Esophagus muscularis mucosa (tissue), 4 donors: Measurements from ENCODE around the gene PLEK2. TPM values are rescaled to one million over a fixed set of nuclear protein-coding genes. Genes with fewer than 3 reads are reported as not detected.
A peak's percentile ranks its signal among the peaks of the same experiment; 100 is the strongest.

ENCODE experiments used
- DNase-seq: peaks from one replicate; pipeline ENCODE4 v3.0.0-alpha.2; 2017; ENCODE audit errors: extremely low spot score
- H3K27ac ChIP-seq, 4 donors: fragments of 200-600 bp; sonication (generic); replicated peaks in 1 of 4; 1 replicate in 3 of 4; 2 replicates in 1 of 4; pipeline ENCODE4 v1.5.1; 2016 to 2019; ENCODE audit warnings: mild to moderate bottlenecking in 1 of 4
- H3K27me3 ChIP-seq, 4 donors: fragments of 200-600 bp; sonication (generic); one replicate each; pipeline versions ENCODE4 v1.5.1 to v1.6.0; 2016 to 2019
- H3K36me3 ChIP-seq, 4 donors: fragments of 200-600 bp; sonication (generic); one replicate each; pipeline ENCODE4 v1.5.1; 2016 to 2019
- H3K4me1 ChIP-seq, 4 donors: fragments of 200-600 bp; sonication (generic); one replicate each; pipeline ENCODE4 v1.5.1; 2016 to 2019
- H3K4me3 ChIP-seq, 4 donors: fragments of 200-600 bp; sonication (generic); 1 replicate in 2 of 4; 2 replicates in 2 of 4; pipeline ENCODE4 v1.5.1; 2016 to 2019; ENCODE audit warnings: mild to moderate bottlenecking in 4 of 4, moderate library complexity in 1 of 4
- H3K9me3 ChIP-seq, 4 donors: fragments of 200-600 bp; sonication (generic); 1 replicate in 3 of 4; 2 replicates in 1 of 4; pipeline ENCODE4 v1.5.1; 2016 to 2019
- EP300 ChIP-seq: sonication (generic); formaldehyde crosslinking; IDR thresholded peaks from one replicate; pipeline ENCODE4 v1.6.1; 2017; ENCODE audit warnings: antibody characterized with exemption
- POLR2A ChIP-seq: fragments of 450-650 bp; IDR thresholded peaks from one replicate; pipeline ENCODE4 v1.6.1; 2017; ENCODE audit warnings: antibody characterized with exemption, moderate library complexity, mild to moderate bottlenecking, low read depth
- POLR2AphosphoS5 ChIP-seq, 2 donors: sonication (generic); formaldehyde crosslinking; IDR thresholded peaks; one replicate each; pipeline ENCODE4 v1.6.1; 2017; ENCODE audit warnings: antibody characterized with exemption in 2 of 2
- WGBS: methylation state at CpG from one replicate; pipeline ENCODE4 v1.1.5; 2018; 5-methylcytosine and 5-hydroxymethylcytosine counted together
- intact Hi-C: fragments of 100-400 bp; cut with DNase I; formaldehyde crosslinking; loops from one replicate; pipeline ENCODE4 v1.15.1; 2023
- total RNA-seq, 4 donors: library from RNA; depleted of rRNA; stranded (reverse); fragments of >200 nt; gene quantifications; one replicate each; pipeline versions ENCODE4 v1.1.0 to v1.2.1, GENCODE V29; 2016
- TF ChIP-seq, protein P1 (sequence below), 3 experiments: fragments of 200-600 bp in 2 of 3; fragments of 450-650 bp in 1 of 3; sonication (generic) in 2 of 3; IDR thresholded peaks; one replicate each; pipeline ENCODE4 v1.5.1; 2017 to 2019; ENCODE audit warnings: antibody characterized with exemption in 3 of 3, mild to moderate bottlenecking in 2 of 3, moderate library complexity in 1 of 3

The PLEK2 gene
- total RNA-seq, 4 donors from 2014 or later, result 0.40 to 0.66 (median 0.65) TPM; not detected in 1

- WGBS, result under 1% methylated on average over 34 of the region's 47 CpGs
- intact Hi-C loops, result no loop called here
- H3K36me3 ChIP-seq, result peaks cover 0 to 16% (median 6%) of the 10 kb centered on the region in 4 donors
- no peaks in the 10 kb centered on the region for H3K9me3 ChIP-seq
- H3K27me3 ChIP-seq, result no peaks in the 10 kb centered on the region
- H3K27ac ChIP-seq, result peak within 1 kb of the TSS; percentile 82 to 93 (median 90)
- TF ChIP-seq EP300, result no peak
- TF ChIP-seq POLR2A, result peak; percentile 76
- TF ChIP-seq, protein P1, sequence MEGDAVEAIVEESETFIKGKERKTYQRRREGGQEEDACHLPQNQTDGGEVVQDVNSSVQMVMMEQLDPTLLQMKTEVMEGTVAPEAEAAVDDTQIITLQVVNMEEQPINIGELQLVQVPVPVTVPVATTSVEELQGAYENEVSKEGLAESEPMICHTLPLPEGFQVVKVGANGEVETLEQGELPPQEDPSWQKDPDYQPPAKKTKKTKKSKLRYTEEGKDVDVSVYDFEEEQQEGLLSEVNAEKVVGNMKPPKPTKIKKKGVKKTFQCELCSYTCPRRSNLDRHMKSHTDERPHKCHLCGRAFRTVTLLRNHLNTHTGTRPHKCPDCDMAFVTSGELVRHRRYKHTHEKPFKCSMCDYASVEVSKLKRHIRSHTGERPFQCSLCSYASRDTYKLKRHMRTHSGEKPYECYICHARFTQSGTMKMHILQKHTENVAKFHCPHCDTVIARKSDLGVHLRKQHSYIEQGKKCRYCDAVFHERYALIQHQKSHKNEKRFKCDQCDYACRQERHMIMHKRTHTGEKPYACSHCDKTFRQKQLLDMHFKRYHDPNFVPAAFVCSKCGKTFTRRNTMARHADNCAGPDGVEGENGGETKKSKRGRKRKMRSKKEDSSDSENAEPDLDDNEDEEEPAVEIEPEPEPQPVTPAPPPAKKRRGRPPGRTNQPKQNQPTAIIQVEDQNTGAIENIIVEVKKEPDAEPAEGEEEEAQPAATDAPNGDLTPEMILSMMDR (IDR thresholded peaks at IDR 0.05), result peak; percentile 87 to 96 (median 96)
- peak; percentile 90 to 95 for TF ChIP-seq POLR2AphosphoS5 (IDR thresholded peaks at IDR 0.05)
- H3K4me1 ChIP-seq, result peaks cover 56 to 78% (median 69%) of the 10 kb centered on the region in 4 donors
- H3K4me3 ChIP-seq, result peak within 1 kb of the TSS; percentile 64 to 81 (median 72)
- peak; percentile 99 for DNase-seq
Observed at GRCh38 chr14:67359775-67360469, 52.0 kb downstream of the PLEK2 start, which contains the start of the genes ATP6V1D and EIF2S1. TSS of gene ATP6V1D (minus strand) at chr14:67359804. CDS start at chr14:67359698, 106 bp downstream. TSS of gene EIF2S1 (plus strand) at chr14:67360328. CDS start at chr14:67364768, 4,440 bp downstream.

DNA sequence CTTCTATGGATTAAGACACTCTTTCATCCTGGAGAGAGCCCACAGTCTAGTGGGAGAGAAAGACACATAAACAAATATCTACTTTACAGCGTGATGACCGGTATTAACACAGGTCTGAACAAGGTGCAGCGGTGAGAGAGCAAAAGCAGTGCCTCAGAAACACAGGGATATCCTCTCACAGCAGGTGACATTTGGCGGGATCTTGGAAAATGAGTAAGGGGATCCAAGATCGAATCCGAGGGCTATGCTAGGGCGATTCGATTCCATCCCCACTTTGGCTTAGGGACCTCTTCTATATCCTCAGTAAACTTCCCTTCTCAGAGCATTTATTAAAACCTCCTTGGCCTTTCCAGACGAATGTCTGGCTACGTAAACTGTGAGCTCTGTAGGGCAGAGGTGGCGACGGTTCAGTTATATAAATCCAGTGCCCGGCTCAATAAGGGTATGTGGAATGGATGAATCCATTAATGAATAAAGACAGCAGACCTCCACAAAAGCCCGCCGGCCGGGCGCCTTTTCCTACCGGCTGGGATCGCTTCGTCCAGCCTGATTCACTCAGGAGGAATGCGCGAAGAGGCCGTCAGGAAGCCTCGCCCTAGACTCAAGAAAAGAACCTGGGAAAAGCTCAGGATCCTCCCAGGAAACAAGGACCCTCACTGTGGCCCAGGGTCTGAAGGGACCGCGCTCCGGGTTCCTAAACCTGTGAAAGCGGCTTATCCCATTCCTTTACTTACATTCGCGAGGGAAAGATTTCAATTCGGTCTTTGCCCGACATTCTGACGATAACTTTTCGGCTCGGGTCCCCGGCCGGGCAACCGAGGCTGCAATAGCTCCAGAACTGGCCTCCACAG, 52.8 kb downstream of the PLEK2 start:
- Histone ChIP-seq H3K27me3 (no peaks in the 10 kb centered on the region), H3K27ac (peak overlapping the region; percentile 82 to 93 (median 90)), H3K4me1 (peaks cover 56 to 81% (median 67%) of the 10 kb centered on the region in 4 donors), H3K4me3 (peak overlapping the region; percentile 64 to 81 (median 72)), H3K9me3 (no peaks in the 10 kb centered on the region), H3K36me3 (peaks cover 0 to 12% (median 2%) of the 10 kb centered on the region in 4 donors)
- intact Hi-C loops, result no loop called here
- WGBS, result 2% methylated on average over 38 of the region's 38 CpGs
- no peak for TF ChIP-seq EP300
- TF ChIP-seq POLR2AphosphoS5 (IDR thresholded peaks at IDR 0.05), result no peak
- TF ChIP-seq POLR2A, result no peak
- TF ChIP-seq, protein P1 (IDR thresholded peaks at IDR 0.05), result no peak
- DNase-seq, result no peak

DNA sequence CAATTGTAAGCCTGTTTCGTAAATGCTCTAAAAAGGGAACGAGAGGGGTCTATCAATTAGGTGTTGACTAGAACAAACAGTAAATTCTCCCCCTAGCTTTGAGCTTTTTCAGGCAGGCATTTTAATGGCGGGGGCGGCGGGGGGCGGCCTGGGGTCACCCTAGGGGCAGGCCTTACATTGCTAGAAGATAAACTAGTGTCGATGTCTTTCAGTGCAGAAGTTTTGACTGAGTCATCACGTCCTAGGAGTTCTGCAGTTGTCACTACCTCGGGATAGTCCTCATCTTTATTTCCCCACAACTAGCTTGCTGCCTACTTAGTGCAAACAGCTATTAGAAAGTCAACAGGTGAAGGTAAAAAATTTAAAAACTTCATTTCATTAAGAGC, 54.0 kb downstream of the PLEK2 start:
- WGBS, result 63% methylated on average over 9 of the region's 9 CpGs
- Histone ChIP-seq H3K36me3 (peaks cover 0 to 13% (median 4%) of the 10 kb centered on the region in 4 donors), H3K27me3 (no peaks in the 10 kb centered on the region), H3K4me1 (peaks cover 51 to 69% (median 58%) of the 10 kb centered on the region in 4 donors), H3K4me3 (peak overlapping the region in 3 of 4 donors; percentile 9 to 81 (median 64)), H3K27ac (no peak overlapping the region), H3K9me3 (no peaks in the 10 kb centered on the region)
- TF ChIP-seq EP300, result no peak
- no peak for TF ChIP-seq POLR2A
- intact Hi-C loops, result no loop called here
- no peak for DNase-seq

DNA sequence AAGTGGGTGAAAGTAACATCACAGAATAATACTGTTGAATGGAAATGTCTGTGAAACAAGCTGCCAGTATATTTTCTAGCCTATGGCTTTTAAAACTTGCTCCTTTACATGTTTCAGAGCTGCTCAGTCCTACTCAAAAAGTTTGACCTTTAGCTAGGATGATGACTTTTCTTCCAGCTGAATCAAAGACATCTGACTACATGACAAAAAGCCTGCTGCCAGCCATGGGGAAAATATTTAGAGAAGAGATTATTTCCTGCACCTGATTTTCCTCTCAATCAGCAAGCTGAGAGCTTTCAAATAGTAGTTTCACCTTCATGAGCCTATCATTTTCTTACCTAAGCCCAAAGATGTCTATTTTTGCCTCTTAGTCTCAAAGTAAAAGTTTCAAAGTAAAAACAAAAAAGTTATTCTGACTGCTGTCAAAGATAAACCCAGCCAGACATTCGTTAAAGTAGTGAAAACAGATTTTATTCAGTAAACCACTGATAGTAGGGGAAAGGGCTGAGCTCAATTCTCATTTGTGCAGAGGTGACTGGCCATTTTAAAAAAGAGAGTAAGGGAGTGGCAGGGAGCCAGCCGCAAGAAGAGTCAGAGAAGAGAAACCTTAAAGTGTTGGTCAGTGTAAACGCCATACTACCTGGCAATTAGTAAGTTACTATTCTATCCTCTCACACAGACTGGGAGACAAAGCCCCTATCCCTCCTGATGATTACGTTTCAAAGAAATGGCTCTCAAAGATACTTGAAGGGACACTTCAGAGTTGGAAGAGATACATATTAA, 54.6 kb downstream of the PLEK2 start:
- Histone ChIP-seq H3K4me3 (peak overlapping the region in 2 of 4 donors; percentile 9 to 64), H3K36me3 (peaks cover 0 to 11% (median 5%) of the 10 kb centered on the region in 4 donors), H3K9me3 (no peaks in the 10 kb centered on the region), H3K4me1 (peaks cover 45 to 64% (median 52%) of the 10 kb centered on the region in 4 donors), H3K27ac (no peak overlapping the region), H3K27me3 (no peaks in the 10 kb centered on the region)
- no peak for DNase-seq
- 56% methylated on average over 4 of the region's 4 CpGs for WGBS
- intact Hi-C loops, result no loop called here
- TF ChIP-seq EP300 (no peak), POLR2A (no peak), POLR2AphosphoS5 (IDR thresholded peaks at IDR 0.05) (no peak)
- TF ChIP-seq, protein P1 (IDR thresholded peaks at IDR 0.05), result no peak
